Stimulated activated CD4-positive, alpha-beta T cell treated with anti-CD3 and anti-CD28 coated beads, Interleukin-15, amount 100 ng/mL, for 24 hours (primary cell): ENCODE data around the gene DENND6B.
"Not testable (repeated sequence)": the region's sequence is repeated elsewhere in the genome, so short reads cannot be mapped to it uniquely, and the experiment has no call there.

Source experiments
- DNase-seq: peaks from one replicate; pipeline ENCODE4 v3.0.0-alpha.2; 2020

DENND6B gene

GRCh38 chr22:50282361-50283155 is 44.3 kb downstream of the DENND6B start:
- DNase-seq, result no peak

GRCh38 chr22:50281957-50282356 is 44.9 kb downstream of the DENND6B start:
- no peak for DNase-seq

GRCh38 chr22:50281384-50281760 is 45.4 kb downstream of the DENND6B start:
- no peak for DNase-seq

- DNase-seq, result no peak
Measured at GRCh38 chr22:50280708-50281383, 46.0 kb downstream of the DENND6B start.

- no peak for DNase-seq
Measured at GRCh38 chr22:50280022-50280707, 46.6 kb downstream of the DENND6B start.

- DNase-seq, result no peak
Measured at GRCh38 chr22:50278956-50279619, 47.7 kb downstream of the DENND6B start.

GRCh38 chr22:50278461-50278860 is 48.4 kb downstream of the DENND6B start:
- DNase-seq, result no peak

- no peak for DNase-seq
Measured at GRCh38 chr22:50277761-50278160, 49.1 kb downstream of the DENND6B start.

GRCh38 chr22:50276143-50276542 is 50.7 kb downstream of the DENND6B start:
- peak; percentile 62 for DNase-seq

- DNase-seq, result no peak
Measured at GRCh38 chr22:50275181-50276055, 51.4 kb downstream of the DENND6B start.

GRCh38 chr22:50274771-50275170 is 52.0 kb downstream of the DENND6B start:
- no peak for DNase-seq

GRCh38 chr22:50274311-50274710 is 52.5 kb downstream of the DENND6B start:
- peak; percentile 62 for DNase-seq

GRCh38 chr22:50273781-50274180 is 53.0 kb downstream of the DENND6B start:
- DNase-seq, result not testable (repeated sequence)

GRCh38 chr22:50273352-50273751 is 53.5 kb downstream of the DENND6B start:
- not testable (repeated sequence) for DNase-seq

- DNase-seq, result no peak
Measured at GRCh38 chr22:50272044-50272802, 54.6 kb downstream of the DENND6B start.

GRCh38 chr22:50271519-50271970 is 55.3 kb downstream of the DENND6B start:
- DNase-seq, result peak; percentile 77

GRCh38 chr22:50270666-50271394 is 56.0 kb downstream of the DENND6B start:
- DNase-seq, result peak; percentile 73

GRCh38 chr22:50269970-50270665 is 56.7 kb downstream of the DENND6B start, which contains the start of gene MAPK11:
TSS of gene MAPK11 (minus strand) at chr22:50270380. CDS start at chr22:50270292, 88 bp downstream.
- DNase-seq, result peak; percentile 81

- DNase-seq, result no peak
Measured at GRCh38 chr22:50269573-50269969, 57.2 kb downstream of the DENND6B start.

GRCh38 chr22:50268655-50269113 is 58.1 kb downstream of the DENND6B start:
- DNase-seq, result no peak
